DOHH2 (cell line): ENCODE data around the gene GSG1L.

Experiments
- H3F3A ChIP-seq: fragments of 200-600 bp; sonication (generic), shearing (Covaris generic); 2 replicates; pipeline ENCODE4 v1.6.0; 2016; ENCODE audit warnings: antibody characterized with exemption, mild to moderate bottlenecking; ENCODE audit not compliant: control insufficient read depth, insufficient read depth
- H3K27ac ChIP-seq: fragments of 200-600 bp; sonication (generic); 2 replicates; pipeline ENCODE4 v1.5.1; 2014; ENCODE audit warnings: low read depth, mild to moderate bottlenecking, low read length, moderate library complexity
- H3K27me3 ChIP-seq: fragments of 200-600 bp; sonication (generic); 2 replicates; pipeline ENCODE4 v1.6.1; 2014; ENCODE audit warnings: mild to moderate bottlenecking, low read length, mixed read lengths; ENCODE audit not compliant: control insufficient read depth
- H3K36me3 ChIP-seq: fragments of 200-600 bp; sonication (generic); 2 replicates; pipeline ENCODE4 v1.6.1; 2014; ENCODE audit warnings: mild to moderate bottlenecking, low read length, moderate library complexity, mixed read lengths; ENCODE audit not compliant: control insufficient read depth
- H3K4me1 ChIP-seq: fragments of 200-600 bp; sonication (generic); 2 replicates; pipeline ENCODE4 v1.6.1; 2014; ENCODE audit warnings: mild to moderate bottlenecking, low read length, mixed read lengths; ENCODE audit not compliant: control insufficient read depth
- H3K4me2 ChIP-seq: fragments of 200-600 bp; sonication (generic); 2 replicates; pipeline ENCODE4 v1.6.0; 2014; ENCODE audit warnings: mild to moderate bottlenecking, low read length, moderate library complexity
- H3K4me3 ChIP-seq: fragments of 200-600 bp; sonication (generic); 2 replicates; pipeline ENCODE4 v1.5.1; 2014; ENCODE audit warnings: mild to moderate bottlenecking, low read length, mixed read lengths
- H3K79me2 ChIP-seq: fragments of 200-600 bp; sonication (generic); 2 replicates; pipeline ENCODE4 v1.6.1; 2014; ENCODE audit warnings: mild to moderate bottlenecking, low read length, mixed read lengths; ENCODE audit not compliant: control insufficient read depth
- H3K9me2 ChIP-seq: fragments of 200-600 bp; sonication (generic); replicated peaks from 2 replicates; pipeline ENCODE4 v1.6.1; 2014; ENCODE audit warnings: mild to moderate bottlenecking, low read length, mixed read lengths; ENCODE audit not compliant: control insufficient read depth
- H3K9me3 ChIP-seq: fragments of 200-600 bp; sonication (generic); 2 replicates; pipeline ENCODE4 v1.6.1; 2014; ENCODE audit warnings: antibody characterized with exemption, low read length, mixed read lengths; ENCODE audit not compliant: control insufficient read depth, insufficient read depth
- H4K20me1 ChIP-seq: fragments of 200-600 bp; sonication (generic); 2 replicates; pipeline ENCODE4 v1.6.0; 2014; ENCODE audit warnings: low read depth, mild to moderate bottlenecking, antibody characterized with exemption, low read length, moderate library complexity; ENCODE audit not compliant: control insufficient read depth, insufficient read depth
- EZH2phosphoT487 ChIP-seq: fragments of 200-600 bp; sonication (generic); IDR thresholded peaks from 2 replicates; pipeline ENCODE4 v1.6.1; 2017; ENCODE audit warnings: borderline replicate concordance, mild to moderate bottlenecking, antibody characterized with exemption, low read length, moderate library complexity, mixed read lengths
- TF ChIP-seq, protein P1 (sequence below): fragments of 200-600 bp; sonication (generic); IDR thresholded peaks from one replicate; pipeline ENCODE4 v1.5.1; 2014; ENCODE audit warnings: antibody characterized with exemption, mild to moderate bottlenecking, low read depth, low read length; ENCODE audit not compliant: poor library complexity, severe bottlenecking

Gene GSG1L

DNA sequence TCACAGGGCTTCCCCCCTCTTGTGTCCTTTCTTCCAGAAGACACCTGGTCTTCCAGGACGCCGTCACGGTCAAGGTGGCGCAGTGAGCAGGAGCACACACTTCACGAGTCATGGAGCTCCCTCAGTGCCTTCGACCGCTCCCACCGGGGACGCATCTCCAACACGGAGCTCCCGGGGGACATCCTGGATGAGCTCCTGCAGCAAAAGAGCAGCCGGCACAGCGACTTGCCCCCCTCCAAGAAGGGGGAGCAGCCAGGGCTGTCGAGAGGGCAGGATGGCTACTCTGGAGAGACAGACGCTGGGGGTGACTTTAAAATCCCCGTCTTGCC is 314.0 kb downstream of the GSG1L start:
- Histone ChIP-seq H3K27ac (no peak overlapping the region), H3K9me3 (no peaks in the 10 kb centered on the region), H4K20me1 (no peaks in the 10 kb centered on the region), H3K27me3 (no peaks in the 10 kb centered on the region), H3F3A (no peaks in the 10 kb centered on the region), H3K4me2 (no peak overlapping the region), H3K4me1 (no peaks in the 10 kb centered on the region), H3K79me2 (no peaks in the 10 kb centered on the region), H3K9me2 (no peaks in the 10 kb centered on the region), H3K36me3 (no peaks in the 10 kb centered on the region), H3K4me3 (no peak overlapping the region)
- TF ChIP-seq, protein P1, sequence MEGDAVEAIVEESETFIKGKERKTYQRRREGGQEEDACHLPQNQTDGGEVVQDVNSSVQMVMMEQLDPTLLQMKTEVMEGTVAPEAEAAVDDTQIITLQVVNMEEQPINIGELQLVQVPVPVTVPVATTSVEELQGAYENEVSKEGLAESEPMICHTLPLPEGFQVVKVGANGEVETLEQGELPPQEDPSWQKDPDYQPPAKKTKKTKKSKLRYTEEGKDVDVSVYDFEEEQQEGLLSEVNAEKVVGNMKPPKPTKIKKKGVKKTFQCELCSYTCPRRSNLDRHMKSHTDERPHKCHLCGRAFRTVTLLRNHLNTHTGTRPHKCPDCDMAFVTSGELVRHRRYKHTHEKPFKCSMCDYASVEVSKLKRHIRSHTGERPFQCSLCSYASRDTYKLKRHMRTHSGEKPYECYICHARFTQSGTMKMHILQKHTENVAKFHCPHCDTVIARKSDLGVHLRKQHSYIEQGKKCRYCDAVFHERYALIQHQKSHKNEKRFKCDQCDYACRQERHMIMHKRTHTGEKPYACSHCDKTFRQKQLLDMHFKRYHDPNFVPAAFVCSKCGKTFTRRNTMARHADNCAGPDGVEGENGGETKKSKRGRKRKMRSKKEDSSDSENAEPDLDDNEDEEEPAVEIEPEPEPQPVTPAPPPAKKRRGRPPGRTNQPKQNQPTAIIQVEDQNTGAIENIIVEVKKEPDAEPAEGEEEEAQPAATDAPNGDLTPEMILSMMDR, result no peak

DNA sequence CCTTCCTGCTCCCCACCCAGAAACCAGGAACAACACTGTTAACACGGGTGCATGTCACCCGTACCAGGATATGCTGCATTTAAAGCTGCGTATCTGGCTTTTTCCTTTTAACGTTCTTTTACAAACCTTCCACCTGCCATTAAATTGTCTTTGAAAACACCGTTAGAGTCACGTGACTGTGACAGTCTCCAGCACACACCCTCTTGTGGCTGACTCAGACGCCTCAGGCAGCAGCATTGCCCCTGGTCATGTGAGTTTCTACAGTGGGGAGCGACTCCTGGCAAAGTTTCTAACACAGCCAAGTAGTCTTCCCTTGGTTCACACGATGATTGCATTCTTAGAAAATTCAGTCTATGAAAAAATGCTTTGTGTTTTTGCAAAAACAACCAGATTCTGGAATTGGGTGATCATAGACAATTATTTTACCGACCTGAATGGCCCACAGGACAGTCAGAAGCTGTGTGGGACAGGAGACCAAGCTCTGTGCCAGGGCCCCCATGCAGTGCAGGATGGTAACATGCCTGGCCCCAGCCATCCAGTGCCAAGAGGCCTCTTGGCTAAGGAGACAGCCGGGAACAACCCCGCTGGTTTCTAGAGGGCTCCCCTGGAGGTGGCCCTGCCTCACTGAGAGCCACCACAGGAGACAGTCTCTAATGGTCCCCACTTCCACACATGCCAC is 314.5 kb downstream of the GSG1L start:
- TF ChIP-seq, protein P1, result peak; percentile 31
- TF ChIP-seq EZH2phosphoT487, result no peak
- Histone ChIP-seq H3K4me2 (no peak overlapping the region), H3K27ac (no peak overlapping the region)

DNA sequence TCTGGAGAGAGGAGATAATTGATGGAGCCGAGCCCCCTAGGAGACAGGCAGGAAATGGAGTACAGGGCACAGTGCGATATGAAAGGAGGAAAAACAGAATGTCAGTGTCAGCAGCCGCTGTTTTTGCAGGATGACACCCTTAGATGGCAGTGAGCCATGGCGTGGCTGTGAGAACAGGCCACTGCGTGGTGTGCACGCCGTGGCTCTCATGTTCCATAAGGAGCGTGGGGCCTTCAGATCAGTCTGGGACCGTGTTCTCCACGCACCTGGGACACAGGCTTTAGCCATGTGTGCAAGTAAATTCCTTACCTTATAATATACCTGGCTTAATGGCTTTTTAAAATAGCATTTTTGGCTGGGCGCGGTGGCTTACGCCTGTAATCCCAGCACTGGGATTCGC is 315.6 kb downstream of the GSG1L start:
- no peaks in the 10 kb centered on the region for H3K27me3 ChIP-seq
- H3K9me3 ChIP-seq, result no peaks in the 10 kb centered on the region
- H3K36me3 ChIP-seq, result no peaks in the 10 kb centered on the region
- H3K4me3 ChIP-seq, result no peak overlapping the region
- no peaks in the 10 kb centered on the region for H3K79me2 ChIP-seq
- H4K20me1 ChIP-seq, result no peaks in the 10 kb centered on the region
- TF ChIP-seq, protein P1, result no peak
- TF ChIP-seq EZH2phosphoT487, result no peak
- H3K4me2 ChIP-seq, result no peak overlapping the region
- H3K9me2 ChIP-seq, result no peaks in the 10 kb centered on the region
- no peaks in the 10 kb centered on the region for H3F3A ChIP-seq
- no peak overlapping the region for H3K27ac ChIP-seq
- no peaks in the 10 kb centered on the region for H3K4me1 ChIP-seq

More for the DNA sequence above, 314.5 kb downstream of the GSG1L start:
- no peaks in the 10 kb centered on the region for H3K4me1 ChIP-seq
- no peaks in the 10 kb centered on the region for H3K9me3 ChIP-seq
- H4K20me1 ChIP-seq, result no peaks in the 10 kb centered on the region
- H3K79me2 ChIP-seq, result no peaks in the 10 kb centered on the region
- no peaks in the 10 kb centered on the region for H3F3A ChIP-seq
- H3K36me3 ChIP-seq, result no peaks in the 10 kb centered on the region
- H3K27me3 ChIP-seq, result no peaks in the 10 kb centered on the region
- no peaks in the 10 kb centered on the region for H3K9me2 ChIP-seq
- no peak overlapping the region for H3K4me3 ChIP-seq
